Activated CD4-positive, alpha-beta memory T cell treated with anti-CD3 and anti-CD28 coated beads, Interleukin-2, amount 10 ng/mL, durations not matched to agents 7 days and 5 days (primary cell): ENCODE measurements around the gene KSR2. TPM values are rescaled to one million over a fixed set of nuclear protein-coding genes. Genes with fewer than 3 reads are reported as not detected.
"Not testable (repeated sequence)": the region's sequence is repeated elsewhere in the genome, so short reads cannot be mapped to it uniquely, and the experiment has no call there.

ENCODE experiments used
- CTCF ChIA-PET: fragments of 350-600 bp; sonication (Branson Sonifier 250); formaldehyde crosslinking; loops from one replicate; lab custom pipeline; 2021; ENCODE audit warnings: antibody characterized with exemption, inconsistent platforms; lab: Charles Lee
- POLR2A ChIA-PET: fragments of 350-600 bp; sonication (Branson Sonifier 250); formaldehyde crosslinking; loops from one replicate; lab custom pipeline; 2021; ENCODE audit warnings: antibody characterized with exemption; lab: Charles Lee
- DNase-seq: peaks from one replicate; pipeline ENCODE4 v3.0.0-alpha.2; 2020
- H3K27ac Mint-ChIP-seq: one replicate; pipeline ENCODE4 v1.8.0; 2021; ENCODE audit warnings: mild to moderate bottlenecking, mixed read lengths
- H3K27me3 Mint-ChIP-seq: one replicate; pipeline ENCODE4 v1.8.0; 2021; ENCODE audit warnings: mixed read lengths
- H3K36me3 Mint-ChIP-seq: one replicate; pipeline ENCODE4 v1.8.0; 2021; ENCODE audit warnings: low read depth, mixed read lengths
- H3K4me1 Mint-ChIP-seq: one replicate; pipeline ENCODE4 v1.8.0; 2021; ENCODE audit warnings: mixed read lengths
- H3K4me3 Mint-ChIP-seq: one replicate; pipeline ENCODE4 v1.8.0; 2021; ENCODE audit warnings: mild to moderate bottlenecking, mixed read lengths
- H3K9me3 Mint-ChIP-seq: one replicate; pipeline ENCODE4 v1.8.0; 2021; ENCODE audit warnings: mixed read lengths
- total RNA-seq, 2 experiments: library from RNA; stranded (reverse); gene quantifications; one replicate each; pipeline ENCODE4 v1.2.3, GENCODE V29; 2021

KSR2 gene
- total RNA-seq, 2 experiments from 2014 or later: not detected

GRCh38 chr12:117881517-117881916 lies 87.3 kb downstream of the KSR2 start:
- Mint-ChIP-seq H3K27ac (no peak overlapping the region), H3K36me3 (no peaks in the 10 kb centered on the region), H3K4me1 (no peaks in the 10 kb centered on the region), H3K27me3 (peaks cover 11% of the 10 kb centered on the region), H3K9me3 (no peaks in the 10 kb centered on the region), H3K4me3 (no peak overlapping the region)
- DNase-seq: no peak
- POLR2A ChIA-PET: no interaction called here
- CTCF ChIA-PET: no interaction called here

DNA sequence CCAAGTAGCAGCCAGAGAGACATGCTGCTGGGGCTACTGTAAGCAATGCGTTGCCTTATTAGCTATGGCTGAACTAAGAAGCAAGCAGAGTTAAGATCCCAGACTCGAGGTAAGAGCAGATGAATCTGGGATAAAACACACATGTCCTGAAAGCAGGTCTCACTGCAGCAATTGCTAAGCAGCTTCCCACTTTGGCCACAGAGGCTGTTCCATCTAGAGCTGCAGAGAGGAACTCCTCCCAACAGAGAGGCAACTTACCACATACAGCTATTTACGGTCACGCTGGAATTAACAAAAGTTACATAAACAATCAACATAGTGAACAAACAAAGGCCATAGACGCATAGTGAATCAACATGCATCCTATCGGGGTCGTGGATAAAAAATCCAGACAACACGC lies 90.2 kb downstream of the KSR2 start:
- ChIA-PET POLR2A (no interaction called here), CTCF (interaction anchor here (1.9 to 7.2 kb wide), 2 partner anchors 22 to 29 kb away, joined by 6 to 41 read pairs; no protein-coding TSS in a partner anchor)
- Mint-ChIP-seq H3K27ac (no peak overlapping the region), H3K4me1 (peaks cover 8% of the 10 kb centered on the region), H3K27me3 (peaks cover 15% of the 10 kb centered on the region), H3K9me3 (no peaks in the 10 kb centered on the region), H3K36me3 (no peaks in the 10 kb centered on the region), H3K4me3 (no peak overlapping the region)
- DNase-seq: no peak

DNA sequence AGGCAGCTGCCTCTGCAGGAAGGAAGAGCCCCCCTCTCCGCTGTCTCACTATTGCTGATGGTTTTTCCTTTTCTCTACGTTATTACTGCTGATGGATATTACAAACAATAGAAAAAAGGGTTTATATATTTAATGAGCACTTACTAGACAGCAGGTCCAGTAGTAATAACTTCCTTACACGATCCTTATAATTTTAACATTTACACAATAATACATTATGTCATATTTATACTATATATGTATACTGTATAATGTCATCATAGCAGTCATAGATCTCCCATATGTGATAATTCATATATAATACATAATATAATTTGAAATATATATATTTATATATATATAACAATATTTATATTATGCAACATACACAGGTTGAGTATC lies 92.4 kb downstream of the KSR2 start:
- ChIA-PET CTCF (interaction anchor here (0.6 to 7.2 kb wide), 2 partner anchors 20 to 1560 kb away, joined by 3 to 41 read pairs; no protein-coding TSS in a partner anchor), POLR2A (no interaction called here)
- Mint-ChIP-seq H3K36me3 (no peaks in the 10 kb centered on the region), H3K4me1 (peaks cover 8% of the 10 kb centered on the region), H3K27me3 (peaks cover 12% of the 10 kb centered on the region), H3K9me3 (no peaks in the 10 kb centered on the region), H3K4me3 (no peak overlapping the region), H3K27ac (no peak overlapping the region)
- no peak for DNase-seq

GRCh38 chr12:117875744-117876435 lies 92.9 kb downstream of the KSR2 start:
- ChIA-PET CTCF (interaction anchor here (0.6 to 7.2 kb wide), 13 partner anchors 8 to 1561 kb away, joined by 3 to 41 read pairs (median 7); partner anchors contain the start of gene RFC5), POLR2A (interaction anchor here (0.5 to 0.9 kb wide), 2 partner anchors 120 to 267 kb away, joined by 3 read pairs; no protein-coding TSS in a partner anchor)
- H3K36me3 Mint-ChIP-seq: no peaks in the 10 kb centered on the region
- peak; percentile 23 for DNase-seq
- H3K27me3 Mint-ChIP-seq: peaks cover 12% of the 10 kb centered on the region
- H3K9me3 Mint-ChIP-seq: no peaks in the 10 kb centered on the region
- H3K4me3 Mint-ChIP-seq: no peak overlapping the region
- H3K4me1 Mint-ChIP-seq: peaks cover 8% of the 10 kb centered on the region
- no peak overlapping the region for H3K27ac Mint-ChIP-seq

DNA sequence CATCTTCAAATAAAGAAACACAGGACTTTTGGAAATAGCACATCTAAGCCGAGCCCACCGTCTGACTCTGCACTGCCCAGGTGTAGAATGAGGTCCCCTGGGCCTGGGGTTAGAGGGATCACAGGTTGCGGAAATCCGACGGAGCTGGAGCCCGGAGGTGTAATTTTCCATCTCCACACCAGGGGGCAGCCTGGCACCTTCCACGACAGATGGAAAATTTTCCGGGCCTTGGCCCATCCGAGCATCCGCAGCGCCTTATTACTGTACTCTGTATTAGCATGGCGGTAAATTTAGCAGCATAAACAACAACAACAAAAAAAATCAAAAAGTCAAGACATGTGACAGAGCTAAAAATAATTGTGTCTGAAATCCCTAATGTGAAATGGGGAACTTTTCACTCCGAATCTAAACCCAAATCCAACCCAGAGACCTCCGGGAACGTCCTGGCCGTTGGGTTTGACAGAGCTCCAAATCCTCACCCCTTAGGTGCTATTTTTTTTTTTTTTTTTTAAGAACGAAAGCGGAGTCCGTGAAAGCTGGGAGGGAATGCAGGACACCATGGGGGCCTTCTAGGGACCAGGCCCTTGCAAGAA lies 93.9 kb downstream of the KSR2 start:
- H3K9me3 Mint-ChIP-seq: no peaks in the 10 kb centered on the region
- H3K4me1 Mint-ChIP-seq: peaks cover 8% of the 10 kb centered on the region
- DNase-seq: peak; percentile 67
- H3K27me3 Mint-ChIP-seq: peaks cover 12% of the 10 kb centered on the region
- H3K36me3 Mint-ChIP-seq: no peaks in the 10 kb centered on the region
- ChIA-PET POLR2A (interaction anchor here (0.5 to 0.9 kb wide), 3 partner anchors 121 to 268 kb away, joined by 3 read pairs; no protein-coding TSS in a partner anchor), CTCF (interaction anchor here (0.6 to 7.2 kb wide), 18 partner anchors 9 to 246 kb away, joined by 3 to 41 read pairs (median 6); partner anchors contain the start of gene RFC5)
- no peak overlapping the region for H3K4me3 Mint-ChIP-seq
- no peak overlapping the region for H3K27ac Mint-ChIP-seq

DNA sequence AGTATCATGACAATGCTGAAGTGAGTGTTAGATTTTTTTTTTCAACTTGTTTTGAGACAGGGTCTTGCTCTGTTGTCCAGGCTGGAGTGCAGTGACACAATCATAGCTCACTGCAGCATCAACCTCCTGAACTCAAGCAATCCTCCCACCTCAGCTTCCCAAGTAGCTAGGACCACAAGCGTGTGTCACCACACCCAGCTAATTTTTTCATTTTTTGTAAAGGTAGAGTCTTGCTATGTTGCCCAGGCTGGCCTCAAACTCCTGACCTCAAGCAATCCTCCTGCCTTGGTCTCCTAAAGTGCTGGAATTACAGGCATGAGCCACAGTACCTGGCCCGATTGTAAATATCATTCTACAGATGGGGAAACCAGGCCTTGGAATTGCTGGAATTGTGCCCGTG lies 94.6 kb downstream of the KSR2 start:
- H3K4me1 Mint-ChIP-seq, H3K4me3 Mint-ChIP-seq, H3K36me3 Mint-ChIP-seq, DNase-seq, H3K27ac Mint-ChIP-seq, POLR2A ChIA-PET, H3K9me3 Mint-ChIP-seq: not testable (repeated sequence)
- peaks cover 12% of the 10 kb centered on the region for H3K27me3 Mint-ChIP-seq
- CTCF ChIA-PET: interaction anchor here (0.6 to 7.2 kb wide), 17 partner anchors 10 to 247 kb away, joined by 3 to 41 read pairs (median 5); partner anchors contain the start of gene RFC5

DNA sequence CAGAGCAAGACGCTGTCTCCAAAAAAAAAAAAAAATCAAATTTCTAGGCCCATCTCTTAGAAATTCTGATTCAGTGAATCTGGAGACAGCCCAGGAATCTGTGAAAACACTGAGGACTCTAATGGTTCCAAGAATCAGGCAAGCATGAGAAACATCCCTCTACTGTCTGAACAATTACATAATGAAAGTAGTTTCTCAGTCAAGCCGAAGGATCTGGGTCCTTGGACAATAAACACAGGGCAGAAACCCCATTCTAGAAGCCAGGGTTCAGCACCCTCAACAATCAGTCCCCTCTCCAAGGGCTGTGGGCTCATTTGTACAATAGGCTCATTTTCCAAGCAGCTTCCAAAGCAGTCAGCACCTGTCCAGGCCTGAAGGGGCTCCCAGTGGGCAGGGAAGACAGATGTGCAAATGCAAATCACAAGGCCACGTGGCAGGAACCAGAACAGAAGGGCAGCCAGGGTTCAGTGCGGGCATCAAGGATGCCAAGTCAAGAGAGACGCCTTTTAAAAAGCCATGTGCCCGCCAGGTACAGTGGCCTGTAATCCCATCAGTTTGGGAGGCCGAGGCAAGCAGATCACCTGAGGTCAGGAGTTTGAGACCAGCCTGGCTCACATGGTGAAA lies 96.1 kb downstream of the KSR2 start:
- H3K27me3 Mint-ChIP-seq: peaks cover 4% of the 10 kb centered on the region
- no peaks in the 10 kb centered on the region for H3K36me3 Mint-ChIP-seq
- ChIA-PET POLR2A (no interaction called here), CTCF (interaction anchor here (1.0 to 7.2 kb wide), 4 partner anchors 16 to 187 kb away, joined by 3 to 41 read pairs (median 6); no protein-coding TSS in a partner anchor)
- H3K27ac Mint-ChIP-seq: no peak overlapping the region
- H3K4me3 Mint-ChIP-seq: no peak overlapping the region
- no peak for DNase-seq
- peaks cover 8% of the 10 kb centered on the region for H3K4me1 Mint-ChIP-seq
- H3K9me3 Mint-ChIP-seq: no peaks in the 10 kb centered on the region

GRCh38 chr12:117869551-117869950 lies 99.2 kb downstream of the KSR2 start:
- DNase-seq: no peak
- ChIA-PET POLR2A (no interaction called here), CTCF (interaction anchor here (0.8 kb wide), 1 partner anchor 19 kb away, joined by 3 read pairs; no protein-coding TSS in a partner anchor)
- H3K4me3 Mint-ChIP-seq: no peak overlapping the region
- no peak overlapping the region for H3K27ac Mint-ChIP-seq
- no peaks in the 10 kb centered on the region for H3K4me1 Mint-ChIP-seq
- peaks cover 2% of the 10 kb centered on the region for H3K27me3 Mint-ChIP-seq
- no peaks in the 10 kb centered on the region for H3K9me3 Mint-ChIP-seq
- H3K36me3 Mint-ChIP-seq: no peaks in the 10 kb centered on the region

- DNase-seq: no peak
- POLR2A ChIA-PET: no interaction called here
- CTCF ChIA-PET: interaction anchor here (1.9 kb wide), 1 partner anchor 10 kb away, joined by 6 read pairs; no protein-coding TSS in a partner anchor
- H3K27ac Mint-ChIP-seq: no peak overlapping the region
- peaks cover 2% of the 10 kb centered on the region for H3K27me3 Mint-ChIP-seq
- H3K4me1 Mint-ChIP-seq: no peaks in the 10 kb centered on the region
- H3K36me3 Mint-ChIP-seq: no peaks in the 10 kb centered on the region
- no peak overlapping the region for H3K4me3 Mint-ChIP-seq
- H3K9me3 Mint-ChIP-seq: no peaks in the 10 kb centered on the region
Observed at GRCh38 chr12:117867348-117867747, 101.4 kb downstream of the KSR2 start.

GRCh38 chr12:117865505-117865904 lies 103.3 kb downstream of the KSR2 start:
- H3K27me3 Mint-ChIP-seq: peaks cover 2% of the 10 kb centered on the region
- H3K27ac Mint-ChIP-seq: no peak overlapping the region
- POLR2A ChIA-PET: no interaction called here
- no peak overlapping the region for H3K4me3 Mint-ChIP-seq
- no peak for DNase-seq
- CTCF ChIA-PET: no interaction called here
- no peaks in the 10 kb centered on the region for H3K9me3 Mint-ChIP-seq
- no peaks in the 10 kb centered on the region for H3K36me3 Mint-ChIP-seq
- no peaks in the 10 kb centered on the region for H3K4me1 Mint-ChIP-seq

DNA sequence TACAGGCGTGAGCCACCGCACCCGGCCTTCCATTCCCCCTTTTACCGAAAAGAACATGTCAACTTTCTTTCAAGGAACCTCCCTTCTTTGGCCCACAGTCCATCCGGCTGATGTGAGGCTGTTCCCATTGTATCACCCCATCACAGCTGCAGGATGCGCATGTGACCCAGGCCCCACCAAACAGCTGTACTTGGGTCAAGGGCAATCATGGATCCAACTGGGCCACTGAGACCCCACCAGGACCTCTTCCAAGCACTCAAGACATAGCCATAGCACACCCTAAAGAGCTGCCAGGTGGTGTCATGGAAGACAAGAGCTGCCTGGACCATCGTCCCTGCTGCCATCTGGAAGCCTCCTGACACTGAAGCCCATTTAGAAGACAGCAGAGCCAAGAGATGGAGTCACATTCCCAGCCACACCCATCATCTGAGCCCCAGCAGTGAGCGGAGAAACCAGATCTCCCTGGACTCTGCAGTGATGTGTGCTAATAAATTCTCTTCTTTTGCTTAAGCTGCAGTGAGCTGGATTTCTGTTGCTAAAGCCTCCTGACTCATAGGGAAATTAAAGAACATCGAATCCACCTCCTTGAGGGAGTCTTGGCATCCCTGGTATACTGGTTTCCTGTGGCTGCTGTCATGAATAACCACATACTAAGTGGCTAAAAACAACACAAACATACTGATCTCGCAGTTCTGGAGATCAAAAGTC lies 105.6 kb downstream of the KSR2 start:
- no peaks in the 10 kb centered on the region for H3K36me3 Mint-ChIP-seq
- no peak for DNase-seq
- no peaks in the 10 kb centered on the region for H3K4me1 Mint-ChIP-seq
- POLR2A ChIA-PET: no interaction called here
- CTCF ChIA-PET: interaction anchor here (1.4 kb wide), 1 partner anchor 12 kb away, joined by 5 read pairs; no protein-coding TSS in a partner anchor
- H3K4me3 Mint-ChIP-seq: no peak overlapping the region
- no peak overlapping the region for H3K27ac Mint-ChIP-seq
- H3K27me3 Mint-ChIP-seq: peaks cover 2% of the 10 kb centered on the region
- H3K9me3 Mint-ChIP-seq: no peaks in the 10 kb centered on the region

DNA sequence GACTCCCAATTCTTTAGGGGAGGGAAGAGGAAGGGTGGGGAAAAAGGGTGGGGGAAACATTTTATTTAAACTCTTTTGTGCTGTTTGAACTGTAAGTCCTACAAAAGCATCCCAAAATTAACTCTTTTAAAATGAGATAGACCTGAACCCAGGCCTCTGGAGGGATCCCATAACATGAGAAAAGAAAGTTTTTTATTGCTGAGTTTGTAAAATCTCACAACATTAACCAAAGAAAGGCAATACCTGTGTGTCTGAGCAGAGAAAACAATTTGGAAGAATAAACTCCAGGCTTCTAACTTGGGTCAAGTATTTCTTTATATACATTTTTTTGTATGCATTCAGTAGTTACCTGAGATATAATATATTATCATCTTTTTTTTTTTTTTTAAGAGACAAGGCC lies 107.1 kb downstream of the KSR2 start:
- Mint-ChIP-seq H3K27ac (no peak overlapping the region), H3K9me3 (no peaks in the 10 kb centered on the region), H3K36me3 (no peaks in the 10 kb centered on the region), H3K4me1 (no peaks in the 10 kb centered on the region), H3K4me3 (no peak overlapping the region), H3K27me3 (peaks cover 2% of the 10 kb centered on the region)
- no peak for DNase-seq
- CTCF ChIA-PET: no interaction called here
- POLR2A ChIA-PET: no interaction called here
